HL-60 (cell line): ENCODE results near the gene SERP2.

Experiments
- DNase-seq, 2 experiments: peaks; one replicate each; pipeline ENCODE4 v3.0.0-alpha.2; 2010 to 2020; ENCODE audit warnings: low read depth in 1 of 2, low spot score in 1 of 2
- H3K27ac ChIP-seq: fragments of 250-450 bp; sonication (Bioruptor Pico); replicated peaks from 2 replicates; pipeline ENCODE4 v1.5.1; 2020; ENCODE audit warnings: mild to moderate bottlenecking, moderate library complexity
- H3K27me3 ChIP-seq: fragments of 250-450 bp; sonication (Bioruptor Pico); 2 replicates; pipeline ENCODE4 v1.5.1; 2021; ENCODE audit warnings: mild to moderate bottlenecking, moderate library complexity; ENCODE audit not compliant: insufficient read depth, poor library complexity, severe bottlenecking
- H3K4me3 ChIP-seq: replicated peaks from 2 replicates; pipeline ENCODE4 v1.5.1; 2011; ENCODE audit warnings: mild to moderate bottlenecking, control low read depth, low read length; ENCODE audit not compliant: insufficient read depth
- CTCF ChIP-seq: IDR thresholded peaks from one replicate; pipeline ENCODE4 v1.5.1; 2011; ENCODE audit warnings: low read length, control low read depth, inconsistent platforms; ENCODE audit not compliant: insufficient read depth
- GABPA ChIP-seq: IDR thresholded peaks from 2 replicates; pipeline ENCODE4 v1.6.1; 2012; ENCODE audit warnings: low read depth
- POLR2AphosphoS5 ChIP-seq: IDR thresholded peaks from 2 replicates; pipeline ENCODE4 v1.6.1; 2012; ENCODE audit warnings: low read depth
- REST ChIP-seq: IDR thresholded peaks from 2 replicates; pipeline ENCODE4 v1.6.1; 2012; ENCODE audit warnings: low read depth; ENCODE audit not compliant: insufficient replicate concordance
- SPI1 ChIP-seq: IDR thresholded peaks from 2 replicates; pipeline ENCODE4 v1.6.1; 2012; ENCODE audit warnings: low read depth, mild to moderate bottlenecking, borderline replicate concordance

Gene SERP2

GRCh38 chr13:44433863-44434765 is 60.5 kb downstream of the SERP2 start:
- Histone ChIP-seq H3K27me3 (peaks cover 4% of the 10 kb centered on the region), H3K4me3 (no peak overlapping the region), H3K27ac (no peak overlapping the region)
- TF ChIP-seq POLR2AphosphoS5 = no peak
- TF ChIP-seq SPI1 = no peak
- DNase-seq = no peak

- TF ChIP-seq SPI1 (no peak), GABPA (no peak), POLR2AphosphoS5 (no peak), REST (no peak), CTCF (no peak)
- peak overlapping the region; percentile 36; the same call in 1 of the 2 replicates for H3K27ac ChIP-seq
- H3K27me3 ChIP-seq = peaks cover 4% of the 10 kb centered on the region
- no peak for DNase-seq
- H3K4me3 ChIP-seq = peak overlapping the region; percentile 51
Observed at GRCh38 chr13:44434766-44435141, 61.1 kb downstream of the SERP2 start.

- TF ChIP-seq GABPA (no peak), REST (no peak), CTCF (no peak), SPI1 (no peak)
- peak; percentile 73 to 95 for DNase-seq
Observed at GRCh38 chr13:44435142-44435918, 61.7 kb downstream of the SERP2 start.

GRCh38 chr13:44435919-44436510 is 62.4 kb downstream of the SERP2 start:
- peak overlapping the region; percentile 71 for H3K27ac ChIP-seq
- DNase-seq = no peak
- TF ChIP-seq REST = no peak
- TF ChIP-seq GABPA = no peak
- no peak for TF ChIP-seq POLR2AphosphoS5
- no peak for TF ChIP-seq CTCF
- TF ChIP-seq SPI1 = no peak

More at GRCh38 chr13:44435142-44435918, 61.7 kb downstream of the SERP2 start:
- H3K27me3 ChIP-seq = peaks cover 4% of the 10 kb centered on the region
- H3K4me3 ChIP-seq = peak overlapping the region; percentile 51
- peak overlapping the region; percentile 71 for H3K27ac ChIP-seq

More at GRCh38 chr13:44435919-44436510, 62.4 kb downstream of the SERP2 start:
- peaks cover 4% of the 10 kb centered on the region for H3K27me3 ChIP-seq
- H3K4me3 ChIP-seq = peak overlapping the region; percentile 51
